T-helper 2 cell (primary cell): ENCODE results near the gene MPPED1.

Experiments used
- DNase-seq, 5 experiments: peaks; one replicate each; pipeline versions ENCODE4 v3.0.0 to v3.0.0-alpha.2; 2012 to 2022

MPPED1 gene

GRCh38 chr22:43392385-43392989 is 19.3 kb upstream of the MPPED1 start:
- DNase-seq, result no peak

- DNase-seq, result no peak
Observed at GRCh38 chr22:43393132-43393843, 18.5 kb upstream of the MPPED1 start.

GRCh38 chr22:43393844-43394474 is 17.9 kb upstream of the MPPED1 start:
- no peak for DNase-seq

GRCh38 chr22:43395086-43395695 is 16.6 kb upstream of the MPPED1 start:
- DNase-seq, result no peak

- no peak for DNase-seq
Observed at GRCh38 chr22:43396321-43396933, 15.4 kb upstream of the MPPED1 start.

GRCh38 chr22:43396934-43397457 is 14.8 kb upstream of the MPPED1 start:
- no peak for DNase-seq

- DNase-seq, result no peak
Observed at GRCh38 chr22:43397766-43398165, 14.0 kb upstream of the MPPED1 start.

GRCh38 chr22:43398246-43398645 is 13.6 kb upstream of the MPPED1 start:
- no peak for DNase-seq

GRCh38 chr22:43398910-43399309 is 12.9 kb upstream of the MPPED1 start:
- DNase-seq, result no peak

- DNase-seq, result no peak
Observed at GRCh38 chr22:43399338-43399979, 12.4 kb upstream of the MPPED1 start.

- no peak for DNase-seq
Observed at GRCh38 chr22:43399980-43400358, 11.8 kb upstream of the MPPED1 start.

GRCh38 chr22:43400449-43400848 is 11.4 kb upstream of the MPPED1 start:
- no peak for DNase-seq

GRCh38 chr22:43401233-43401632 is 10.6 kb upstream of the MPPED1 start:
- no peak for DNase-seq

GRCh38 chr22:43401661-43402060 is 10.2 kb upstream of the MPPED1 start:
- DNase-seq, result no peak

GRCh38 chr22:43402128-43402527 is 9.7 kb upstream of the MPPED1 start:
- no peak for DNase-seq

GRCh38 chr22:43404673-43405385 is 7.0 kb upstream of the MPPED1 start:
- no peak for DNase-seq

- no peak for DNase-seq
Observed at GRCh38 chr22:43406186-43406790, 5.5 kb upstream of the MPPED1 start.

- no peak for DNase-seq
Observed at GRCh38 chr22:43407591-43407990, 4.2 kb upstream of the MPPED1 start.

GRCh38 chr22:43408009-43408408 is 3.8 kb upstream of the MPPED1 start:
- no peak for DNase-seq

GRCh38 chr22:43409046-43409445 is 2.8 kb upstream of the MPPED1 start:
- no peak for DNase-seq

- no peak for DNase-seq
Observed at GRCh38 chr22:43409800-43410199, 2.0 kb upstream of the MPPED1 start.
